ENCODE results near the gene ELANE.

Gene ELANE

DNA sequence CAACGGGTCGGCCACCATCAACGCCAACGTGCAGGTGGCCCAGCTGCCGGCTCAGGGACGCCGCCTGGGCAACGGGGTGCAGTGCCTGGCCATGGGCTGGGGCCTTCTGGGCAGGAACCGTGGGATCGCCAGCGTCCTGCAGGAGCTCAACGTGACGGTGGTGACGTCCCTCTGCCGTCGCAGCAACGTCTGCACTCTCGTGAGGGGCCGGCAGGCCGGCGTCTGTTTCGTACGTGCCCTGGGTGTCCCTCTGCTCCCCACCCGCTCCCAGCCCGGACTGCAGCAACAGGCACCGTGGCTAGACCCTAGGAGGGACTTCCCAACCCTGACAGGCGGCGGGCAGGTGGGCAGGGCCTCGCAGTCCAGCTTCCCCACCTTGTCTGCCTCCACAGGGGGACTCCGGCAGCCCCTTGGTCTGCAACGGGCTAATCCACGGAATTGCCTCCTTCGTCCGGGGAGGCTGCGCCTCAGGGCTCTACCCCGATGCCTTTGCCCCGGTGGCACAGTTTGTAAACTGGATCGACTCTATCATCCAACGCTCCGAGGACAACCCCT lies 3.5 kb downstream of the ELANE start:
- no peak for DNase-seq (ENCODE audit: extremely low spot score)
- CTCF ChIA-PET = interaction anchor here (1.0 to 2.4 kb wide), 10 partner anchors 10 to 148 kb away, joined by 3 to 11 read pairs (median 3); partner anchors contain the start of gene PRTN3
- POLR2A ChIA-PET = interaction anchor here (1.2 kb wide), 1 partner anchor 51 kb away, joined by 4 read pairs; no protein-coding TSS in a partner anchor
- no peak for TF ChIP-seq CTCF (IDR thresholded peaks at IDR 0.05; ENCODE audit: control extremely low read depth, extremely low read depth, low read depth, missing control alignments)

- POLR2A ChIA-PET = no interaction called here
- DNase-seq (ENCODE audit: extremely low spot score) = no peak
- no peak for TF ChIP-seq CTCF (IDR thresholded peaks at IDR 0.05; ENCODE audit: control extremely low read depth, extremely low read depth, low read depth, missing control alignments)
- CTCF ChIA-PET = interaction anchor here (0.8 to 2.0 kb wide), 5 partner anchors 9 to 65 kb away, joined by 3 to 9 read pairs (median 4); no protein-coding TSS in a partner anchor
Measured at GRCh38 chr19:858284-858683, 6.2 kb downstream of the ELANE start.

DNA sequence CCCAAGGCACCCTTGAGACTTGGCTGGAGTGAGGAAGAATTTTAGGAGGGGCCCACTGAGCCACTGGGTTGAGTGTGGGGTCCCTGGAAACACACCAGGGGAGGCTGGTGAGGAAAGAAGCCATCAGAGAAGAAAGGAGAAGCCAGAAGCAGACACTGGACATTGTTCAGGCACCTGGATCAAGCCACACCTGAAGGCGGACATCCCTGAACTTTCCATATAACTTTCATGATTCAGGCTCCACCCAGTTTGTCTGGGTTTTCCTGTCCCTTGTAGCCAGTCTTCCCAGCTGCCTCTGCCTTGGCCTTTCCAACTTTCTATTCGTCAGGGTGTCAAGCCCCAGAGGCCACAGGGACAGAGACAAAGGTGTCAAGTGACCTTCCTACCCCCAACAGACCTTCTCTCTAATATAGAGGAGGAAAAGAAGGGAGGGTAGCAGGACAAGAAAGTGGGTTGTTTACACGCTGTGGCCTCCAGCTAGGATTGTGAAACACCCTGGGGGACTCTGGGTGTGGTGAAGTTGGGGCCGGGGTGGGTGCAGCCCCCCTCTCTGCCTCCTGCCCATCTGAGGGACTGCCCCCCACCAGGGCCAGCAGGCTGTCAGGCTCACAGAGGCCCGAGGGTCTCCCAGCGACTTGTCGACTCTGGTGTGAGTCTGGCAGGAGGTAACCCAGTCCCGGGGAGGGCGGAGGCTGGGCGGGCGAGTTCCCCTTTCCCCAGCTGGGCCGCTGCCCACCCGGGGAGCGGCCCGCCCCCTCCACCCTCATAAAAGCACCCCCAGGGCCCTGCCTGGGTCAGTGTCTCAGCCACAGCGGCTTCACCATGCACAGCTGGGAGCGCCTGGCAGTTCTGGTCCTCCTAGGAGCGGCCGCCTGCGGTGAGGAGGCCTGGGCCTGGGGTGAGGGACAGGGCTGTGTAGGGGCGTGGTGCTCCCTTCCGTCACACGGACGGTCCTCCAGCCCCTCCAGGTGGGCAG lies 7.1 kb downstream of the ELANE start, which contains the start of gene CFD:
Gene CFD (plus strand): TSS at position 797 of the 976 bp plus-strand sequence. CDS start 26 bp downstream, at position 823.
- no peak for DNase-seq (ENCODE audit: extremely low spot score)
- TF ChIP-seq CTCF (IDR thresholded peaks at IDR 0.05; ENCODE audit: control extremely low read depth, extremely low read depth, low read depth, missing control alignments) = no peak
- CTCF ChIA-PET = interaction anchor here (0.8 to 2.0 kb wide), 5 partner anchors 10 to 64 kb away, joined by 3 to 9 read pairs (median 4); no protein-coding TSS in a partner anchor
- POLR2A ChIA-PET = no interaction called here

GRCh38 chr19:861141-861755 lies 9.1 kb downstream of the ELANE start:
- no peak for TF ChIP-seq CTCF (IDR thresholded peaks at IDR 0.05; ENCODE audit: control extremely low read depth, extremely low read depth, low read depth, missing control alignments)
- ChIA-PET POLR2A (no interaction called here), CTCF (no interaction called here)
- no peak for DNase-seq (ENCODE audit: extremely low spot score)

DNA sequence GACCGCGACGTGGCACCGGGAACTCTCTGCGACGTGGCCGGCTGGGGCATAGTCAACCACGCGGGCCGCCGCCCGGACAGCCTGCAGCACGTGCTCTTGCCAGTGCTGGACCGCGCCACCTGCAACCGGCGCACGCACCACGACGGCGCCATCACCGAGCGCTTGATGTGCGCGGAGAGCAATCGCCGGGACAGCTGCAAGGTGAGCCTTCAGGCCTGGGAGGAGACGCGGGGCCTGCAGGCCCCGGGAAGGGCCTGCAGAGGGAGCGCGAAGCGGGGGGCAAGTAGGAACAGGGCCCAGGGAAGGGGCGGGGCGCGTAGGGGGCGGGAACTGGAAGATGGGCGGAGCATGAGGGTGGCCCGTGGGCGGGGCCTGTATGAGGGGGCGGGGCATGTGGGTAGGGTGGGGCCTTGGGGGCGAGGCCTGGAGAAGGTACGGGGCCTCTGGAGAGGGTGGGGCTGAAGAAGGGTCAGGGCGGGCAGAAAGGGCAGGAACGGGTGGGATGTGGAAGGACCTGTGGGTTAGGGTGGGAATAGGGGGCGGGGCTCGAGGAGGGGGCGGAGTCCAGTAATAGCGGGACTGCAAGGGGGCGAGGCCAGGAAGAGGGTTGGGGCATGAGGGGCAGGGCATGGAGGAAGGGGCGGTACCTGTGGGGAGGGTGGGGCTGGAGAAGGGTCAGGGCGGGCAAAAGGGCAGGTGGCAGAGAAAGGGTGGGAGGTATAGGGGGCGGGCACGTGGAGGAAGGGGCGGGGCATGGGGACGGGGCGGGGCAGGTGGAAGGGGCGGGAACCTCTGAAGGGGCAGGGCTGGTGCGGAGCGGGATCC lies 9.9 kb downstream of the ELANE start:
- no peak for TF ChIP-seq CTCF (IDR thresholded peaks at IDR 0.05; ENCODE audit: control extremely low read depth, extremely low read depth, low read depth, missing control alignments)
- DNase-seq (ENCODE audit: extremely low spot score) = peak; percentile 88
- ChIA-PET POLR2A (no interaction called here), CTCF (interaction anchor here (1.7 to 4.0 kb wide), 3 partner anchors 12 to 31 kb away, joined by 9 to 23 read pairs (median 12); partner anchors contain the start of genes MED16 and RNU6-9)

All from GM10248 (cell line).